ENCODE results near the gene CENPT. TPM values are rescaled to one million over a fixed set of nuclear protein-coding genes. Genes with fewer than 3 reads are reported as not detected.

CENPT gene
- total and polyA plus RNA-seq, 2 of the 13 experiments (the other 11 are each of a cell fraction or from before 2014, with no cell fraction given), result 40.9 to 43.3 TPM

GRCh38 chr16:67806428-67807147 is 40.9 kb downstream of the CENPT start, which contains the start of the genes RANBP10 and TSNAXIP1 (continued):
- no peak for TF ChIP-seq ZNF235 (CRISPR knock-in tag; IDR thresholded peaks at IDR 0.05; ENCODE audit: borderline replicate concordance)
- peak; percentile 77; the same call in 1 of the 2 replicates for TF ChIP-seq KDM4B (CRISPR knock-in tag; IDR thresholded peaks at IDR 0.05)
- 0 out of 2 replicates have a peak, but pooled peaks have one; percentile 12 for TF ChIP-seq ZBTB4 (CRISPR knock-in tag; IDR thresholded peaks at IDR 0.05; ENCODE audit: borderline replicate concordance)
- TF ChIP-seq ZNF136 (CRISPR knock-in tag; IDR thresholded peaks at IDR 0.05; ENCODE audit: low read depth), result 0 out of 2 replicates have a peak, but pooled peaks have one; percentile 94
- peak; percentile 56 for TF ChIP-seq RBM39 (IDR thresholded peaks at IDR 0.05; ENCODE audit: low read depth, low read length, poor library complexity, severe bottlenecking)
- no peak; the same call in 1 of the 2 replicates for TF ChIP-seq NFE2L1 (CRISPR knock-in tag; IDR thresholded peaks at IDR 0.05; ENCODE audit: borderline replicate concordance)
- no peak for TF ChIP-seq ZNF562 (CRISPR knock-in tag; IDR thresholded peaks at IDR 0.05; ENCODE audit: borderline replicate concordance)
- TF ChIP-seq BRCA1 (CRISPR knock-in tag; IDR thresholded peaks at IDR 0.05), result no peak
- no peak; the same call in 1 of the 2 replicates for TF ChIP-seq ELK4 (CRISPR knock-in tag; IDR thresholded peaks at IDR 0.05; ENCODE audit: borderline replicate concordance)
- peak; percentile 67 for TF ChIP-seq ERF (CRISPR knock-in tag; IDR thresholded peaks at IDR 0.05)
- TF ChIP-seq ATF7 (IDR thresholded peaks at IDR 0.05), result no peak
- TF ChIP-seq ATF7 (CRISPR knock-in tag; IDR thresholded peaks at IDR 0.05), result no peak
- no peak for TF ChIP-seq ZSCAN29 (CRISPR knock-in tag; conservative IDR thresholded peaks at IDR 0.05)
- no peak for TF ChIP-seq LRRFIP1 (CRISPR knock-in tag; conservative IDR thresholded peaks at IDR 0.05)
- no peak; the same call in 1 of the 2 replicates for TF ChIP-seq ZNF431 (CRISPR knock-in tag; IDR thresholded peaks at IDR 0.05; ENCODE audit: borderline replicate concordance, low read depth)
- peak; percentile 99 for TF ChIP-seq RFX3 (CRISPR knock-in tag; IDR thresholded peaks at IDR 0.05)
- peak; percentile 64 for TF ChIP-seq HIVEP1 (CRISPR knock-in tag; IDR thresholded peaks at IDR 0.05)
- TF ChIP-seq ZNF343 (CRISPR knock-in tag; IDR thresholded peaks at IDR 0.05), result no peak
- no peak for TF ChIP-seq ZC3H4 (CRISPR knock-in tag; IDR thresholded peaks at IDR 0.05; ENCODE audit: borderline replicate concordance)
- TF ChIP-seq GPBP1L1 (CRISPR knock-in tag; IDR thresholded peaks at IDR 0.05), result no peak
- no peak for TF ChIP-seq NCOA2 (CRISPR knock-in tag; IDR thresholded peaks at IDR 0.05)
- no peak for TF ChIP-seq ZNF546 (CRISPR knock-in tag; conservative IDR thresholded peaks at IDR 0.05)
